SU-DHL-6 (cell line): ENCODE data around the gene FAM72C.
"Not testable (repeated sequence)": the region's sequence is repeated elsewhere in the genome, so short reads cannot be mapped to it uniquely, and the experiment has no call there.

Experiments
- CTCF ChIP-seq: fragments of 200-600 bp; sonication (generic); IDR thresholded peaks from one replicate; pipeline ENCODE4 v1.5.1; 2017; ENCODE audit warnings: antibody characterized with exemption, mild to moderate bottlenecking, low read length, moderate library complexity; ENCODE audit not compliant: insufficient read depth, poor library complexity, severe bottlenecking
- EZH2phosphoT487 ChIP-seq: fragments of 200-600 bp; sonication (generic), shearing (Covaris generic); conservative IDR thresholded peaks from 2 replicates; pipeline ENCODE4 v1.6.1; 2018; ENCODE audit warnings: mild to moderate bottlenecking, antibody characterized with exemption, low read length, moderate library complexity, mixed read lengths

GRCh38 chr1:143919127-143919526 is 52.7 kb downstream of the FAM72C start:
- TF ChIP-seq EZH2phosphoT487, CTCF: not testable (repeated sequence)
